ENCODE measurements around the gene FRMD4B.

FRMD4B gene

DNA sequence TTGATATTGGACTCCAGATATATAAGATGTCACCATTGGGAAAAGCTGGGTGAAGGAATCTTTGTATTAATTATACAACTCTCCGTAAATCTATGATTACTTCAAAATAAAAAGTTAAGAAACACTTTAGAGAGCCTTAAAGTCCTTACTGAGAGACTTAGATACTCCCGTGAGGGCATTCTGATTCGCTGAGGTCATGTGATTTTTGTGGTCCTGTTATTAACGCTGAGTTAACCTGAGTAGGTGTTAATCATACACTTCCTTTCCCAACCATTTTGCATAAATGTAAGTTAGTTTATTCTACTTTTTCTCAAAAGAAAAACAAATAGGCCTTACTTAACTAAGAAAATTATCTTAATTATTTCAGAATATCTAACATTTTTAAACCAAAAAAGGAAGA, 196.4 kb downstream of the FRMD4B start:
- TF ChIP-seq, protein P1, sequence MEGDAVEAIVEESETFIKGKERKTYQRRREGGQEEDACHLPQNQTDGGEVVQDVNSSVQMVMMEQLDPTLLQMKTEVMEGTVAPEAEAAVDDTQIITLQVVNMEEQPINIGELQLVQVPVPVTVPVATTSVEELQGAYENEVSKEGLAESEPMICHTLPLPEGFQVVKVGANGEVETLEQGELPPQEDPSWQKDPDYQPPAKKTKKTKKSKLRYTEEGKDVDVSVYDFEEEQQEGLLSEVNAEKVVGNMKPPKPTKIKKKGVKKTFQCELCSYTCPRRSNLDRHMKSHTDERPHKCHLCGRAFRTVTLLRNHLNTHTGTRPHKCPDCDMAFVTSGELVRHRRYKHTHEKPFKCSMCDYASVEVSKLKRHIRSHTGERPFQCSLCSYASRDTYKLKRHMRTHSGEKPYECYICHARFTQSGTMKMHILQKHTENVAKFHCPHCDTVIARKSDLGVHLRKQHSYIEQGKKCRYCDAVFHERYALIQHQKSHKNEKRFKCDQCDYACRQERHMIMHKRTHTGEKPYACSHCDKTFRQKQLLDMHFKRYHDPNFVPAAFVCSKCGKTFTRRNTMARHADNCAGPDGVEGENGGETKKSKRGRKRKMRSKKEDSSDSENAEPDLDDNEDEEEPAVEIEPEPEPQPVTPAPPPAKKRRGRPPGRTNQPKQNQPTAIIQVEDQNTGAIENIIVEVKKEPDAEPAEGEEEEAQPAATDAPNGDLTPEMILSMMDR (IDR thresholded peaks at IDR 0.05; ENCODE audit: insufficient read depth, low read length), result no peak
- TF ChIP-seq POLR2AphosphoS5 (IDR thresholded peaks at IDR 0.05; ENCODE audit: low read depth) (no peak), GABPA (IDR thresholded peaks at IDR 0.05; ENCODE audit: low read depth) (no peak), SPI1 (IDR thresholded peaks at IDR 0.05; ENCODE audit: borderline replicate concordance, low read depth) (no peak)
- TF ChIP-seq, protein P2, sequence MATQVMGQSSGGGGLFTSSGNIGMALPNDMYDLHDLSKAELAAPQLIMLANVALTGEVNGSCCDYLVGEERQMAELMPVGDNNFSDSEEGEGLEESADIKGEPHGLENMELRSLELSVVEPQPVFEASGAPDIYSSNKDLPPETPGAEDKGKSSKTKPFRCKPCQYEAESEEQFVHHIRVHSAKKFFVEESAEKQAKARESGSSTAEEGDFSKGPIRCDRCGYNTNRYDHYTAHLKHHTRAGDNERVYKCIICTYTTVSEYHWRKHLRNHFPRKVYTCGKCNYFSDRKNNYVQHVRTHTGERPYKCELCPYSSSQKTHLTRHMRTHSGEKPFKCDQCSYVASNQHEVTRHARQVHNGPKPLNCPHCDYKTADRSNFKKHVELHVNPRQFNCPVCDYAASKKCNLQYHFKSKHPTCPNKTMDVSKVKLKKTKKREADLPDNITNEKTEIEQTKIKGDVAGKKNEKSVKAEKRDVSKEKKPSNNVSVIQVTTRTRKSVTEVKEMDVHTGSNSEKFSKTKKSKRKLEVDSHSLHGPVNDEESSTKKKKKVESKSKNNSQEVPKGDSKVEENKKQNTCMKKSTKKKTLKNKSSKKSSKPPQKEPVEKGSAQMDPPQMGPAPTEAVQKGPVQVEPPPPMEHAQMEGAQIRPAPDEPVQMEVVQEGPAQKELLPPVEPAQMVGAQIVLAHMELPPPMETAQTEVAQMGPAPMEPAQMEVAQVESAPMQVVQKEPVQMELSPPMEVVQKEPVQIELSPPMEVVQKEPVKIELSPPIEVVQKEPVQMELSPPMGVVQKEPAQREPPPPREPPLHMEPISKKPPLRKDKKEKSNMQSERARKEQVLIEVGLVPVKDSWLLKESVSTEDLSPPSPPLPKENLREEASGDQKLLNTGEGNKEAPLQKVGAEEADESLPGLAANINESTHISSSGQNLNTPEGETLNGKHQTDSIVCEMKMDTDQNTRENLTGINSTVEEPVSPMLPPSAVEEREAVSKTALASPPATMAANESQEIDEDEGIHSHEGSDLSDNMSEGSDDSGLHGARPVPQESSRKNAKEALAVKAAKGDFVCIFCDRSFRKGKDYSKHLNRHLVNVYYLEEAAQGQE (IDR thresholded peaks at IDR 0.05; ENCODE audit: insufficient replicate concordance, low read depth), result no peak
- H3K27me3 ChIP-seq (ENCODE audit: insufficient read depth, poor library complexity, severe bottlenecking), result no peaks in the 10 kb centered on the region
- DNase-seq (ENCODE audit: low read depth in 1 of 2, low spot score in 1 of 2), result no peak
- H3K27ac ChIP-seq (replicated peaks), result no peak overlapping the region
- H3K4me3 ChIP-seq (replicated peaks; ENCODE audit: insufficient read depth, low read length), result no peak overlapping the region

DNA sequence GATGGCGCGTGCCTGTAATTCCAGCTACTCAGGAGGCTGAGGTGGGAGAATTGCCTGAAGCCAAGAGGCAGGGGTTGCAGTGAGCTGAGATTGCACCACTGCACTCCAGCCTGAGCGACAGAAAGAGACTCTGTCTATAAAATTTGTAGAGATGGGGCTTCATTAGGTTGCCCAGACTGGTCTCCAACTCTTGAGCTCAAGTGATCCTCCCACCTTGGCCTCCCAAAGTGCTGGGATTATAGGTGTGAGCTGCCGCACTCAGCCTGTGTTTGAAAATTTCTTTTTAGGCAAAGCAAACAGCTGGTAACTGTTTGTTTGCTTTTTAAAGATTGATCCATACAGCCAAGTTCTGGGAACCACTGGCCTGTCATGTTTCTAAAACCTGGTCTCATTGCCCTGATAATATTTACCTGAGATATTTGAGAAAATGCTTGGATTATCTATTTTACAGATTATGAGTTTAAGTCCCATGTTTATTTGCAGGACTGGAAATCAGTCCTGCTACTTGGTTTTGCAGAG, 199.3 kb downstream of the FRMD4B start:
- no peak overlapping the region for H3K27ac ChIP-seq (replicated peaks)
- DNase-seq (ENCODE audit: low read depth in 1 of 2, low spot score in 1 of 2), result no peak
- TF ChIP-seq SPI1 (IDR thresholded peaks at IDR 0.05; ENCODE audit: borderline replicate concordance, low read depth) (no peak), GABPA (IDR thresholded peaks at IDR 0.05; ENCODE audit: low read depth) (no peak), POLR2AphosphoS5 (IDR thresholded peaks at IDR 0.05; ENCODE audit: low read depth) (no peak)
- TF ChIP-seq, protein P2 (IDR thresholded peaks at IDR 0.05; ENCODE audit: insufficient replicate concordance, low read depth), result no peak
- TF ChIP-seq, protein P1 (IDR thresholded peaks at IDR 0.05; ENCODE audit: insufficient read depth, low read length), result no peak

DNA sequence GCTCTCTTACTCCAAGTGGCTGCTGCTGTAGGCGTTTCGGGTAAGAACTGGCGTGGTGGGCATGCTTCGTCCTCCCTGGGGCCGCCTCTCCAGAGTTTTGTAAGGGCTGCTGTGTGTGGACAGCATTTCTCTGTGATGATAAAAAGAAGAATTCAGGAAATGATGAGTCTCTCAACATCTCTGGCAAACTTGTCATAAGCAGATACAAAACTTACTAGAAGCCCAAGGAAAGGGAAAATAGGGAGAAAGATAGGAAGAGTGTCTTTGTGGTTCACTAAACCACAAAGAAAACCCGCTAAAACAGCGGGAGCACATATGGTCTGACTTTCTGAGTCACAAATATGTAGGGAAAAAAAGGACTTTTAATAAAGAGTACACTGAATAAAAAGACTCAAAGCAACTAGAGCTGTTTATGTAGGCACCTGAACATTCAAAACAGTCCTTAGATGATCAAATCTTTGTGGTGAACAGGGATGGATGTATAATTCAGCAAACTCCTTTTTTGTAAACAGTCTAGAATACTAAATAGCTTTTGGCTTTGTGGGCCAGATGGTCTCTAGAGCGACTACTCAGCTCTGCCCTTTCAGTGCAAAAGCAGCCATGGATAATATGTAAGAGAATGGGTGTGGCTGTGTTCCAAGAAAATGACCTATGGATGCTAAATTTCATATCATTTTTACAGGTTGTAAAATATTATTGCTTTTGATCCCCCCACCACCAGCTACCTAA, 203.1 kb downstream of the FRMD4B start:
- Histone ChIP-seq H3K4me3 (replicated peaks; ENCODE audit: insufficient read depth, low read length) (no peak overlapping the region), H3K27ac (replicated peaks) (no peak overlapping the region), H3K27me3 (ENCODE audit: insufficient read depth, poor library complexity, severe bottlenecking) (no peaks in the 10 kb centered on the region)
- TF ChIP-seq, protein P1 (IDR thresholded peaks at IDR 0.05; ENCODE audit: insufficient read depth, low read length), result no peak
- TF ChIP-seq, protein P2 (IDR thresholded peaks at IDR 0.05; ENCODE audit: insufficient replicate concordance, low read depth), result no peak
- no peak for TF ChIP-seq GABPA (IDR thresholded peaks at IDR 0.05; ENCODE audit: low read depth)
- no peak for TF ChIP-seq SPI1 (IDR thresholded peaks at IDR 0.05; ENCODE audit: borderline replicate concordance, low read depth)
- TF ChIP-seq POLR2AphosphoS5 (IDR thresholded peaks at IDR 0.05; ENCODE audit: low read depth), result no peak
- DNase-seq (ENCODE audit: low read depth in 1 of 2, low spot score in 1 of 2), result no peak

More for the DNA sequence above, 199.3 kb downstream of the FRMD4B start:
- Histone ChIP-seq H3K27me3 (ENCODE audit: insufficient read depth, poor library complexity, severe bottlenecking) (no peaks in the 10 kb centered on the region), H3K4me3 (replicated peaks; ENCODE audit: insufficient read depth, low read length) (no peak overlapping the region)
